Astrocyte (in vitro differentiated cells and primary cell): Measurements from ENCODE around the gene LAMTOR5. TPM values are rescaled to one million over a fixed set of nuclear protein-coding genes. Genes with fewer than 3 reads are reported as not detected.

ENCODE experiments used
- DNase-seq: peaks from one replicate; pipeline ENCODE4 v3.0.0-alpha.2; 2010; ENCODE audit warnings: low read depth
- FAIRE-seq: peaks from 2 replicates; lab custom pipeline; 2011; peaks lifted over from hg19 to GRCh38; lab: Jason Lieb, UNC
- H2AFZ ChIP-seq: 2 replicates; pipeline ENCODE4 v1.6.0; 2012; ENCODE audit warnings: low read depth, low read length, inconsistent platforms
- H3K27ac ChIP-seq: 2 replicates; pipeline ENCODE4 v1.5.1; 2011; ENCODE audit warnings: low read depth, low read length, inconsistent platforms
- H3K27me3 ChIP-seq: 2 replicates; pipeline ENCODE4 v1.6.0; 2011; ENCODE audit warnings: low read length, inconsistent platforms; ENCODE audit not compliant: insufficient read depth
- H3K36me3 ChIP-seq: 2 replicates; pipeline ENCODE4 v1.5.1; 2011; ENCODE audit warnings: low read length, inconsistent platforms; ENCODE audit not compliant: insufficient read depth
- H3K4me1 ChIP-seq: 2 replicates; pipeline ENCODE4 v1.5.1; 2011; ENCODE audit warnings: low read length, inconsistent platforms; ENCODE audit not compliant: insufficient read depth
- H3K4me2 ChIP-seq: 2 replicates; pipeline ENCODE4 v1.6.0; 2012; ENCODE audit warnings: low read length, inconsistent platforms
- H3K4me3 ChIP-seq: 2 replicates; pipeline ENCODE4 v1.5.1; 2011; ENCODE audit warnings: low read depth, mild to moderate bottlenecking, low read length, inconsistent platforms; ENCODE audit not compliant: insufficient read depth
- H3K79me2 ChIP-seq: 2 replicates; pipeline ENCODE4 v1.6.0; 2012; ENCODE audit warnings: mild to moderate bottlenecking, low read length, inconsistent platforms; ENCODE audit not compliant: insufficient read depth
- H3K9ac ChIP-seq: 2 replicates; pipeline ENCODE4 v1.6.0; 2012; ENCODE audit warnings: mild to moderate bottlenecking, low read length, inconsistent platforms
- H3K9me3 ChIP-seq: 2 replicates; pipeline ENCODE4 v1.5.1; 2012; ENCODE audit warnings: low read depth, mild to moderate bottlenecking, low read length, inconsistent platforms; ENCODE audit not compliant: insufficient read depth
- H4K20me1 ChIP-seq: 2 replicates; pipeline ENCODE4 v1.6.0; 2012; ENCODE audit warnings: low read length, inconsistent platforms; ENCODE audit not compliant: insufficient read depth
- H3K27ac Mint-ChIP-seq: one replicate; pipeline ENCODE4 v1.8.0; 2021; ENCODE audit warnings: mild to moderate bottlenecking, mixed read lengths; ENCODE audit not compliant: unreplicated experiment
- H3K27me3 Mint-ChIP-seq: one replicate; pipeline ENCODE4 v1.8.0; 2021; ENCODE audit warnings: low read depth, mixed read lengths; ENCODE audit not compliant: unreplicated experiment
- H3K36me3 Mint-ChIP-seq: one replicate; pipeline ENCODE4 v1.8.0; 2021; ENCODE audit warnings: low read depth, mixed read lengths; ENCODE audit not compliant: unreplicated experiment
- H3K4me1 Mint-ChIP-seq: one replicate; pipeline ENCODE4 v1.8.0; 2021; ENCODE audit warnings: low read depth, mixed read lengths; ENCODE audit not compliant: unreplicated experiment
- H3K4me3 Mint-ChIP-seq: one replicate; pipeline ENCODE4 v1.8.0; 2021; ENCODE audit warnings: mild to moderate bottlenecking, moderate library complexity, mixed read lengths; ENCODE audit not compliant: unreplicated experiment
- H3K9me3 Mint-ChIP-seq: one replicate; pipeline ENCODE4 v1.8.0; 2021; ENCODE audit warnings: mild to moderate bottlenecking, mixed read lengths; ENCODE audit not compliant: unreplicated experiment
- CTCF ChIP-seq: IDR thresholded peaks from 2 replicates; pipeline ENCODE4 v1.5.1; 2011; ENCODE audit warnings: low read depth, mild to moderate bottlenecking, inconsistent platforms, low read length, moderate library complexity; ENCODE audit not compliant: insufficient read depth
- EZH2 ChIP-seq: IDR thresholded peaks from 2 replicates; pipeline ENCODE4 v1.6.1; 2012; ENCODE audit warnings: mild to moderate bottlenecking, low read length, inconsistent platforms; ENCODE audit not compliant: insufficient read depth
- total RNA-seq: library from RNA; stranded (reverse); gene quantifications from 2 replicates; pipeline ENCODE4 v1.2.1, GENCODE V29; 2021

Gene LAMTOR5
- total RNA-seq, 1 donor from 2014 or later: 126 TPM

- Mint-ChIP-seq H3K4me1 (peaks cover 26% of the 10 kb centered on the region), H3K36me3 (peaks cover 14% of the 10 kb centered on the region), H3K27me3 (no peaks in the 10 kb centered on the region), H3K9me3 (peaks cover 2% of the 10 kb centered on the region), H3K4me3 (no peak overlapping the region), H3K27ac (peak overlapping the region; percentile 85)
- Histone ChIP-seq H2AFZ (no peak overlapping the region), H3K36me3 (no peaks in the 10 kb centered on the region), H3K9me3 (no peaks in the 10 kb centered on the region), H3K4me2 (peak overlapping the region; percentile 28), H4K20me1 (no peaks in the 10 kb centered on the region), H3K27ac (peak overlapping the region; percentile 9), H3K9ac (no peak overlapping the region), H3K4me1 (peaks cover 18% of the 10 kb centered on the region), H3K27me3 (no peaks in the 10 kb centered on the region), H3K4me3 (no peak overlapping the region), H3K79me2 (peaks cover 3% of the 10 kb centered on the region)
- no peak for TF ChIP-seq CTCF
- FAIRE-seq (peak; percentile 76), DNase-seq (peak; percentile 81)
Observed at GRCh38 chr1:110393691-110394492, 13.6 kb downstream of the LAMTOR5 start.

- H3K27ac ChIP-seq: no peak overlapping the region
- H3K79me2 ChIP-seq: peaks cover 3% of the 10 kb centered on the region
- no peaks in the 10 kb centered on the region for H3K9me3 ChIP-seq
- H2AFZ ChIP-seq: no peak overlapping the region
- no peaks in the 10 kb centered on the region for H3K27me3 Mint-ChIP-seq
- H3K9ac ChIP-seq: no peak overlapping the region
- peaks cover 26% of the 10 kb centered on the region for H3K4me1 Mint-ChIP-seq
- H3K36me3 ChIP-seq: no peaks in the 10 kb centered on the region
- H3K9me3 Mint-ChIP-seq: peaks cover 2% of the 10 kb centered on the region
- DNase-seq (no peak), FAIRE-seq (no peak)
- H3K4me2 ChIP-seq: peak overlapping the region; percentile 28
- H3K4me3 ChIP-seq: no peak overlapping the region
- H3K4me3 Mint-ChIP-seq: no peak overlapping the region
- no peaks in the 10 kb centered on the region for H4K20me1 ChIP-seq
- peaks cover 14% of the 10 kb centered on the region for H3K36me3 Mint-ChIP-seq
- no peak for TF ChIP-seq EZH2
- no peak for TF ChIP-seq CTCF
- H3K27me3 ChIP-seq: no peaks in the 10 kb centered on the region
- H3K27ac Mint-ChIP-seq: peak overlapping the region; percentile 85
- H3K4me1 ChIP-seq: peaks cover 18% of the 10 kb centered on the region
Observed at GRCh38 chr1:110393286-110393685, 14.2 kb downstream of the LAMTOR5 start.

- peak within 1 kb of the TSS; percentile 79 for H3K4me3 Mint-ChIP-seq
- Histone ChIP-seq H3K79me2 (peaks cover 3% of the 10 kb centered on the region), H3K4me3 (peak within 1 kb of the TSS; percentile 44), H3K27ac (peak within 1 kb of the TSS; percentile 52), H4K20me1 (no peaks in the 10 kb centered on the region), H3K9ac (peak within 1 kb of the TSS; percentile 67), H2AFZ (peak within 1 kb of the TSS; percentile 21), H3K27me3 (no peaks in the 10 kb centered on the region), H3K4me1 (peaks cover 18% of the 10 kb centered on the region), H3K9me3 (no peaks in the 10 kb centered on the region), H3K4me2 (peak within 1 kb of the TSS; percentile 81), H3K36me3 (no peaks in the 10 kb centered on the region)
- no peaks in the 10 kb centered on the region for H3K27me3 Mint-ChIP-seq
- peaks cover 10% of the 10 kb centered on the region for H3K36me3 Mint-ChIP-seq
- TF ChIP-seq EZH2 (no peak), CTCF (no peak)
- no peak for FAIRE-seq
- peak within 1 kb of the TSS; percentile 86 for H3K27ac Mint-ChIP-seq
- peak; percentile 83 for DNase-seq
- H3K4me1 Mint-ChIP-seq: peaks cover 26% of the 10 kb centered on the region
- peaks cover 2% of the 10 kb centered on the region for H3K9me3 Mint-ChIP-seq
Observed at GRCh38 chr1:110390692-110391245, 16.7 kb downstream of the LAMTOR5 start, which contains the start of gene SLC16A4. TSS of gene SLC16A4 (minus strand) at chr1:110391026. CDS start at chr1:110389323, 1,703 bp downstream.
